HCT116 (cell line): Measurements from ENCODE around the gene HOXD8. TPM values are rescaled to one million over a fixed set of nuclear protein-coding genes. Genes with fewer than 3 reads are reported as not detected.

Experiments used
- ATAC-seq: fragments of 200-7000 bp; cut with Tn5 transposase; 2 replicates; pipeline ENCODE4 v1.9.1; 2020; ENCODE audit warnings: mild to moderate bottlenecking, moderate library complexity
- BruUV-seq: library from RNA; stranded (reverse); fragments of 400-500 nt; replicated peaks from 2 replicates; lab custom pipeline; 2021; lab: Mats Ljungman, UMichigan
- CTCF ChIA-PET: fragments of 300-600 bp; sonication (Branson Sonifier 250); formaldehyde crosslinking; loops from one replicate; lab custom pipeline; 2021; ENCODE audit warnings: antibody characterized with exemption; lab: Charles Lee
- POLR2A ChIA-PET: fragments of 300-600, 350-600 bp; sonication (Branson Sonifier 250); formaldehyde crosslinking; loops from one replicate; lab custom pipeline; 2021; ENCODE audit warnings: antibody characterized with exemption; lab: Charles Lee
- RAD21 ChIA-PET, 2 experiments: fragments of 300-600 bp; sonication (Branson Sonifier 250); formaldehyde crosslinking; loops; one replicate each; lab custom pipeline; 2023; ENCODE audit warnings: low total read pairs in 2 of 2; ENCODE audit not compliant: uncharacterized antibody in 2 of 2, unreplicated experiment in 2 of 2, low non-redundant PET in 1 of 2; lab: Charles Lee
- DNase-seq: peaks from one replicate; pipeline ENCODE4 v3.0.0-alpha.2; 2010; ENCODE audit warnings: low read depth, low spot score
- H2AFZ ChIP-seq: fragments of 200-600 bp; shearing (Covaris generic), sonication (generic); 2 replicates; pipeline ENCODE4 v1.6.1; 2017; ENCODE audit warnings: low read depth, mixed run types, mixed read lengths, antibody characterized with exemption, low read length; ENCODE audit not compliant: poor library complexity, severe bottlenecking
- H3K27ac ChIP-seq: 2 replicates; pipeline ENCODE4 v1.5.1; 2012; ENCODE audit warnings: low read depth, low read length
- H3K27me3 ChIP-seq: fragments of 200-600 bp; sonication (generic); 2 replicates; pipeline ENCODE4 v1.6.1; 2016; ENCODE audit warnings: mixed run types, low read length, mixed read lengths; ENCODE audit not compliant: insufficient read depth
- H3K36me3 ChIP-seq, 2 experiments: fragments of 200-500 bp in 1 of 2; fragments of 200-600 bp in 1 of 2; sonication (Bioruptor generic) in 1 of 2; sonication (generic) in 1 of 2; 2 replicates each; pipeline versions ENCODE4 v1.5.1 to v1.6.1; 2014 to 2016; ENCODE audit warnings: low read length in 2 of 2, inconsistent platforms in 1 of 2, mixed read lengths in 1 of 2, mixed run types in 1 of 2; ENCODE audit not compliant: insufficient read depth in 2 of 2, control insufficient read depth in 1 of 2
- H3K4me1 ChIP-seq, 2 experiments: fragments of 200-600 bp in 1 of 2; sonication (generic) in 1 of 2; 2 replicates each; pipeline versions ENCODE4 v1.5.1 to v1.6.1; 2012 to 2017; ENCODE audit warnings: low read length in 2 of 2, inconsistent platforms in 1 of 2, mild to moderate bottlenecking in 1 of 2, mixed read lengths in 1 of 2, mixed run types in 1 of 2, moderate library complexity in 1 of 2; ENCODE audit not compliant: insufficient read depth in 2 of 2, control insufficient read depth in 1 of 2
- H3K4me2 ChIP-seq: fragments of 200-600 bp; sonication (generic); 2 replicates; pipeline ENCODE4 v1.6.1; 2017; ENCODE audit warnings: mixed run types, low read length, mixed read lengths
- H3K4me3 ChIP-seq, 2 experiments: fragments of 200-600 bp in 1 of 2; sonication (generic) in 1 of 2; replicated peaks in 1 of 2; 2 replicates each; pipeline ENCODE4 v1.5.1; 2011 to 2016; ENCODE audit warnings: low read length in 2 of 2, control low read depth in 1 of 2, low read depth in 1 of 2, mild to moderate bottlenecking in 1 of 2, mixed read lengths in 1 of 2, mixed run types in 1 of 2
- H3K79me2 ChIP-seq: fragments of 200-600 bp; sonication (generic); 2 replicates; pipeline ENCODE4 v1.6.1; 2017; ENCODE audit warnings: mild to moderate bottlenecking, mixed run types, low read length, moderate library complexity, mixed read lengths; ENCODE audit not compliant: insufficient read depth
- H3K9ac ChIP-seq: fragments of 200-600 bp; sonication (generic); 2 replicates; pipeline ENCODE4 v1.6.1; 2016; ENCODE audit warnings: low read length, mixed read lengths
- H3K9me2 ChIP-seq: fragments of 200-600 bp; sonication (generic), shearing (Covaris generic); 2 replicates; pipeline ENCODE4 v1.6.1; 2017; ENCODE audit warnings: mixed run types, mild to moderate bottlenecking, moderate library complexity; ENCODE audit not compliant: insufficient read depth
- H3K9me3 ChIP-seq, 2 experiments: fragments of 200-500 bp in 1 of 2; fragments of 200-600 bp in 1 of 2; sonication (Bioruptor generic) in 1 of 2; sonication (generic) in 1 of 2; 2 replicates each; pipeline ENCODE4 v1.6.1; 2014 to 2017; ENCODE audit warnings: low read length in 2 of 2, mixed read lengths in 2 of 2, inconsistent platforms in 1 of 2, low read depth in 1 of 2, mild to moderate bottlenecking in 1 of 2, mixed run types in 1 of 2, moderate library complexity in 1 of 2; ENCODE audit not compliant: control insufficient read depth in 1 of 2, insufficient read depth in 1 of 2
- H4K20me1 ChIP-seq: fragments of 200-600 bp; sonication (generic), shearing (Covaris generic); 2 replicates; pipeline ENCODE4 v1.6.1; 2017; ENCODE audit warnings: mixed run types, mild to moderate bottlenecking, moderate library complexity; ENCODE audit not compliant: insufficient read depth
- ATF3 ChIP-seq: IDR thresholded peaks from 2 replicates; pipeline ENCODE4 v1.6.1; 2012
- CTCF ChIP-seq, 3 experiments: fragments of 200-600 bp in 1 of 3; sonication (generic) in 1 of 3; IDR thresholded peaks in 2 of 3; conservative IDR thresholded peaks in 1 of 3; 2 replicates each; pipeline ENCODE4 v1.5.1; 2012 to 2017; ENCODE audit warnings: low read depth in 2 of 3, low read length in 2 of 3, antibody characterized with exemption in 1 of 3, borderline replicate concordance in 1 of 3, control low read depth in 1 of 3, mild to moderate bottlenecking in 1 of 3, mixed read lengths in 1 of 3, mixed run types in 1 of 3, moderate library complexity in 1 of 3; ENCODE audit not compliant: insufficient read depth in 1 of 3
- FOSL1 ChIP-seq: IDR thresholded peaks from 2 replicates; pipeline ENCODE4 v1.6.1; 2012; ENCODE audit warnings: low read depth
- JUND ChIP-seq: IDR thresholded peaks from 2 replicates; pipeline ENCODE4 v1.6.1; 2012
- POLR2A ChIP-seq: IDR thresholded peaks from 2 replicates; pipeline ENCODE4 v1.7.0; 2011; ENCODE audit warnings: borderline replicate concordance; ENCODE audit not compliant: insufficient read depth, insufficient read length; ENCODE audit errors: extremely low read depth
- POLR2AphosphoS5 ChIP-seq: IDR thresholded peaks from 2 replicates; pipeline ENCODE4 v1.6.1; 2011; ENCODE audit warnings: mild to moderate bottlenecking, low read depth, low read length, moderate library complexity
- RAD21 ChIP-seq: IDR thresholded peaks from 2 replicates; pipeline ENCODE4 v1.6.1; 2012; ENCODE audit warnings: low read depth, mild to moderate bottlenecking
- SIN3A ChIP-seq: IDR thresholded peaks from 2 replicates; pipeline ENCODE4 v1.6.1; 2012; ENCODE audit warnings: low read depth
- SRF ChIP-seq: IDR thresholded peaks from 2 replicates; pipeline ENCODE4 v1.6.1; 2012; ENCODE audit warnings: low read depth
- TCF7L2 ChIP-seq: IDR thresholded peaks from 2 replicates; pipeline ENCODE4 v1.7.0; 2011; ENCODE audit warnings: borderline replicate concordance, inconsistent platforms; ENCODE audit not compliant: insufficient read depth, insufficient read length; ENCODE audit errors: extremely low read depth
- ZFX ChIP-seq: fragments of 450-650 bp; IDR thresholded peaks from 2 replicates; pipeline ENCODE4 v1.6.1; 2017
- intact Hi-C: fragments of 100-400 bp; cut with micrococcal nuclease; formaldehyde crosslinking; loops from 2 replicates; pipeline ENCODE4 v1.10.0; 2022
- total RNA-seq: library from RNA; stranded (reverse); gene quantifications from one replicate; pipeline ENCODE4 v1.2.1, GENCODE V29; 2021; ENCODE audit not compliant: unreplicated experiment
- TF ChIP-seq, protein P1 (sequence below): IDR thresholded peaks from 2 replicates; pipeline ENCODE4 v1.6.1; 2012; ENCODE audit warnings: low read depth

The HOXD8 gene
- total RNA-seq, 1 experiment from 2014 or later = 6.0 TPM

DNA sequence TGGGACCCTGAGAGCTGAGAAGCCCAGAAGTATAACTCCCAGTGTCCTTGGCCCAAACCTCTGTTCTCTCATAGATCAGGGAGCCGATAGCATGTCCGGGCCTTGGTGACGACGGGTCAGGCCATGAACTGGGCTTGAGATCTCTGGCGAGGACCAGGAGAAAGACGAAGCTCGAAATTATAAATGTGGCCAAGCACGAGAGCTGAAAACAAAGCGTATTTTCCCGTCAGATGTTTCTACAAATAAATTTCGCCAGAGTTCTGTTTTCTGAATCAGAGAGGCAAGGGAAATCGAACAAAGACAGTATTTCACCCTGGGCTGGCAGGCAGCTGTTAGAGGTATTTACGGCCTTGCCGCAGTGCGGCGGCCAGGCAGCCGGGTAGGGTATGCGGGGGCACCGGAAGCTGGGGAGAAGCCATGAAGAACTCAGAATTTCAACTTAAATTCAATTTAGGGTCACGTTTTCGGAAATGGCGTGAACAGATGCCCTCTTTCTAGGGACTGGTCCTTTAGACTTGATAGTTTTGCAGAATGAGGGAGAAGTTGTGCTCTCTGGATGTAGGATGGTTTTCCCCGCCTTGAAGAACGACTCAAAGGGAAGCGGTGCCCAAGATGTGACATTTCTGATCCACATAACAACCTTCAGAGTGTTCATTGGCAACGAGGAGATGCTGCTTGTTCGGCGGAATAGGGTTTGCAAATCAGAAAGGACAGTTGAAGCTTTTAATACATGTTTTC lies 9.6 kb downstream of the HOXD8 start:
- ATAC-seq (no peak), DNase-seq (no peak)
- no peak for TF ChIP-seq ZFX
- no peak for TF ChIP-seq ATF3
- TF ChIP-seq TCF7L2 = no peak
- TF ChIP-seq POLR2AphosphoS5 = no peak
- no peak for TF ChIP-seq SRF
- TF ChIP-seq JUND = no peak
- TF ChIP-seq, protein P1, sequence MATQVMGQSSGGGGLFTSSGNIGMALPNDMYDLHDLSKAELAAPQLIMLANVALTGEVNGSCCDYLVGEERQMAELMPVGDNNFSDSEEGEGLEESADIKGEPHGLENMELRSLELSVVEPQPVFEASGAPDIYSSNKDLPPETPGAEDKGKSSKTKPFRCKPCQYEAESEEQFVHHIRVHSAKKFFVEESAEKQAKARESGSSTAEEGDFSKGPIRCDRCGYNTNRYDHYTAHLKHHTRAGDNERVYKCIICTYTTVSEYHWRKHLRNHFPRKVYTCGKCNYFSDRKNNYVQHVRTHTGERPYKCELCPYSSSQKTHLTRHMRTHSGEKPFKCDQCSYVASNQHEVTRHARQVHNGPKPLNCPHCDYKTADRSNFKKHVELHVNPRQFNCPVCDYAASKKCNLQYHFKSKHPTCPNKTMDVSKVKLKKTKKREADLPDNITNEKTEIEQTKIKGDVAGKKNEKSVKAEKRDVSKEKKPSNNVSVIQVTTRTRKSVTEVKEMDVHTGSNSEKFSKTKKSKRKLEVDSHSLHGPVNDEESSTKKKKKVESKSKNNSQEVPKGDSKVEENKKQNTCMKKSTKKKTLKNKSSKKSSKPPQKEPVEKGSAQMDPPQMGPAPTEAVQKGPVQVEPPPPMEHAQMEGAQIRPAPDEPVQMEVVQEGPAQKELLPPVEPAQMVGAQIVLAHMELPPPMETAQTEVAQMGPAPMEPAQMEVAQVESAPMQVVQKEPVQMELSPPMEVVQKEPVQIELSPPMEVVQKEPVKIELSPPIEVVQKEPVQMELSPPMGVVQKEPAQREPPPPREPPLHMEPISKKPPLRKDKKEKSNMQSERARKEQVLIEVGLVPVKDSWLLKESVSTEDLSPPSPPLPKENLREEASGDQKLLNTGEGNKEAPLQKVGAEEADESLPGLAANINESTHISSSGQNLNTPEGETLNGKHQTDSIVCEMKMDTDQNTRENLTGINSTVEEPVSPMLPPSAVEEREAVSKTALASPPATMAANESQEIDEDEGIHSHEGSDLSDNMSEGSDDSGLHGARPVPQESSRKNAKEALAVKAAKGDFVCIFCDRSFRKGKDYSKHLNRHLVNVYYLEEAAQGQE = no peak
- TF ChIP-seq POLR2A = no peak
- no peak for TF ChIP-seq CTCF (IDR thresholded peaks at IDR 0.05 in 2 of 3, conservative IDR thresholded peaks at IDR 0.05 in 1 of 3; ENCODE audit: borderline replicate concordance in 1 of 3, insufficient read depth in 1 of 3, low read depth in 2 of 3, low read length in 2 of 3)
- no peak for TF ChIP-seq FOSL1
- TF ChIP-seq RAD21 = no peak
- TF ChIP-seq SIN3A = no peak
- Histone ChIP-seq H3K4me3 (no peak overlapping the region), H2AFZ (no peak overlapping the region), H3K36me3 (no peaks in the 10 kb centered on the region), H3K79me2 (no peaks in the 10 kb centered on the region), H3K4me2 (no peak overlapping the region), H3K27me3 (no peaks in the 10 kb centered on the region), H4K20me1 (no peaks in the 10 kb centered on the region), H3K9me2 (no peaks in the 10 kb centered on the region), H3K4me1 (peaks cover 5 to 22% of the 10 kb centered on the region in 2 experiments; a peak in 3 of 4 replicates), H3K9ac (no peak overlapping the region), H3K27ac (no peak overlapping the region), H3K9me3 (no peaks in the 10 kb centered on the region)
- BruUV-seq = no TSS peak
- intact Hi-C loops = no loop called here
- ChIA-PET RAD21 (interaction anchor here (1.0 to 2.2 kb wide), 3 partner anchors 316 to 417 kb away, joined by 3 to 16 read pairs (median 3); no protein-coding TSS in a partner anchor), CTCF (interaction anchor here (1.1 to 6.5 kb wide), 5 partner anchors 8 to 1010 kb away, joined by 3 to 109 read pairs (median 19); partner anchors contain the start of gene HOXD8), POLR2A (no interaction called here)
